H1 (cell line): ENCODE results near the gene MAML3.

Experiments
- CEBPB ChIP-seq: IDR thresholded peaks from 2 replicates; pipeline ENCODE4 v1.6.1; 2012; ENCODE audit warnings: low read depth, low read length
- CHD1 ChIP-seq: IDR thresholded peaks from 2 replicates; pipeline ENCODE4 v1.6.1; 2012; ENCODE audit warnings: low read depth, low read length, improper control_type of control experiment
- CTCF ChIP-seq, 3 experiments: IDR thresholded peaks; 1 replicate in 2 of 3; 2 replicates in 1 of 3; pipeline versions ENCODE4 v1.5.1 to v1.6.1; 2011; ENCODE audit warnings: low read length in 3 of 3, mild to moderate bottlenecking in 3 of 3, inconsistent platforms in 2 of 3, low read depth in 1 of 3, moderate library complexity in 1 of 3; ENCODE audit not compliant: insufficient read depth in 1 of 3; ENCODE audit errors: control extremely low read depth in 1 of 3
- EP300 ChIP-seq, 2 experiments: IDR thresholded peaks; 1 replicate in 1 of 2; 2 replicates in 1 of 2; pipeline ENCODE4 v1.6.1; 2011 to 2012; ENCODE audit warnings: low read depth in 2 of 2, low read length in 2 of 2, mild to moderate bottlenecking in 2 of 2, borderline replicate concordance in 1 of 2, inconsistent platforms in 1 of 2, moderate library complexity in 1 of 2
- EZH2 ChIP-seq: fragments of 200-600 bp; sonication (generic); IDR thresholded peaks from 2 replicates; pipeline ENCODE4 v1.7.1; 2012; ENCODE audit warnings: low read depth, mild to moderate bottlenecking, moderate library complexity, low read length, inconsistent platforms; ENCODE audit not compliant: severe bottlenecking
- HDAC2 ChIP-seq, 2 experiments: fragments of 300-600 bp in 1 of 2; sonication (generic) in 1 of 2; IDR thresholded peaks; 2 replicates each; pipeline ENCODE4 v1.6.1; 2011 to 2012; ENCODE audit warnings: low read depth in 2 of 2, low read length in 2 of 2, mild to moderate bottlenecking in 2 of 2, moderate library complexity in 2 of 2, borderline replicate concordance in 1 of 2, inconsistent platforms in 1 of 2
- JUND ChIP-seq: IDR thresholded peaks from 2 replicates; pipeline ENCODE4 v1.6.1; 2011; ENCODE audit warnings: mild to moderate bottlenecking, improper control_type of control experiment, low read length
- MAX ChIP-seq: IDR thresholded peaks from 2 replicates; pipeline ENCODE4 v1.6.1; 2012; ENCODE audit warnings: inconsistent platforms
- POLR2A ChIP-seq, 2 experiments: IDR thresholded peaks; 1 replicate in 1 of 2; 2 replicates in 1 of 2; pipeline ENCODE4 v1.6.1; 2011; ENCODE audit warnings: low read depth in 2 of 2, low read length in 2 of 2, mild to moderate bottlenecking in 2 of 2; ENCODE audit errors: control extremely low read depth in 1 of 2
- POLR2AphosphoS5 ChIP-seq: IDR thresholded peaks from 2 replicates; pipeline ENCODE4 v1.6.1; 2011; ENCODE audit warnings: low read depth, low read length
- RAD21 ChIP-seq, 2 experiments: IDR thresholded peaks in 1 of 2; conservative IDR thresholded peaks in 1 of 2; 2 replicates each; pipeline ENCODE4 v1.6.1; 2011; ENCODE audit warnings: low read depth in 2 of 2, low read length in 2 of 2, improper control_type of control experiment in 1 of 2, inconsistent platforms in 1 of 2, mild to moderate bottlenecking in 1 of 2, moderate library complexity in 1 of 2
- SIN3A ChIP-seq, 2 experiments: IDR thresholded peaks in 1 of 2; conservative IDR thresholded peaks in 1 of 2; 2 replicates each; pipeline ENCODE4 v1.6.1; 2011 to 2012; ENCODE audit warnings: low read length in 2 of 2, improper control_type of control experiment in 1 of 2, low read depth in 1 of 2, mild to moderate bottlenecking in 1 of 2
- SP1 ChIP-seq: IDR thresholded peaks from 2 replicates; pipeline ENCODE4 v1.6.1; 2011; ENCODE audit warnings: low read depth, low read length
- TCF12 ChIP-seq: IDR thresholded peaks from 2 replicates; pipeline ENCODE4 v1.6.1; 2011; ENCODE audit warnings: low read depth, mild to moderate bottlenecking, low read length

GRCh38 chr4:140123666-140124377 is 30.2 kb downstream of the MAML3 start:
- TF ChIP-seq RAD21 (IDR thresholded peaks at IDR 0.05 in 1 of 2, conservative IDR thresholded peaks at IDR 0.05 in 1 of 2; ENCODE audit: low read depth in 2 of 2, low read length in 2 of 2), result no peak
- TF ChIP-seq EZH2, result no peak
- TF ChIP-seq JUND, result no peak
- TF ChIP-seq SP1, result no peak
- no peak for TF ChIP-seq TCF12
- TF ChIP-seq CHD1, result no peak
- TF ChIP-seq POLR2AphosphoS5, result no peak
- no peak for TF ChIP-seq CTCF (IDR thresholded peaks at IDR 0.05; ENCODE audit: control extremely low read depth in 1 of 3, insufficient read depth in 1 of 3, low read depth in 1 of 3, low read length in 3 of 3)
- TF ChIP-seq CEBPB, result no peak
- no peak for TF ChIP-seq HDAC2 (IDR thresholded peaks at IDR 0.05; ENCODE audit: borderline replicate concordance in 1 of 2, low read depth in 2 of 2, low read length in 2 of 2)
- no peak for TF ChIP-seq SIN3A (conservative IDR thresholded peaks at IDR 0.05 in 1 of 2, IDR thresholded peaks at IDR 0.05 in 1 of 2; ENCODE audit: low read depth in 1 of 2, low read length in 2 of 2)
- TF ChIP-seq POLR2A (IDR thresholded peaks at IDR 0.05; ENCODE audit: control extremely low read depth in 1 of 2, low read depth in 2 of 2, low read length in 2 of 2), result no peak
- TF ChIP-seq EP300 (IDR thresholded peaks at IDR 0.05; ENCODE audit: borderline replicate concordance in 1 of 2, low read depth in 2 of 2, low read length in 2 of 2), result no peak
- TF ChIP-seq MAX, result no peak
